ENCODE data around the gene OR6F1. TPM values are rescaled to one million over a fixed set of nuclear protein-coding genes. Genes with fewer than 3 reads are reported as not detected.
"Not testable (repeated sequence)": the region's sequence is repeated elsewhere in the genome, so short reads cannot be mapped to it uniquely, and the experiment has no call there.

The OR6F1 gene
- total RNA-seq = not detected
- long read RNA-seq = 0 reads

DNA sequence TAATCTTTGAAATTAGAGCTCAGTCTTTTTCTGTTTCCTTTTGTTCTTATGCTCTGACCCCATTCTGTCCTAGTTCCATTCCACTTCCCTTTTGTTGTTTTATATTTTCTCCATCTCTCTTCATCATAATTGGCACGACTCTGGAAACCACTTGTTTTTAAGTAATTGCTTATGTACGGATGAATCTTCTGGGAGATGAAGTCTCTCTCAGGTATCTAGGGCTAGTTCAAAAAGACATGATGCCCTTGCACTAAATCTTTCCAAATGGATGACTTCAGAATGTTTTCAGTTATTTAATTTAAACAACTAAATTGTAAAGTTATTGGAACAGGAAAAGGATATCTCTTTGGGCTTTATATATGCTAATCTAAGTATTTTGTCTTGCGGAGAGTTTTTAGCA is at the start of gene OR6F1:
Gene OR6F1, minus strand, starts transcription at position 101 of the 400 bp plus-strand sequence. CDS start 3,891 bp downstream, outside the sequence.
- ATAC-seq (no peak), DNase-seq (no peak)
- intact Hi-C loops (cut with micrococcal nuclease) = no loop called here

GRCh38 chr1:247760456-247760855 is 44.0 kb upstream of the OR6F1 start, which contains the start of gene OR1C1:
Gene OR1C1 (minus strand): TSS chr1:247760556. CDS start chr1:247758406, 2,150 bp downstream.
- intact Hi-C loops (cut with micrococcal nuclease) = no loop called here
- DNase-seq = no peak

DNA sequence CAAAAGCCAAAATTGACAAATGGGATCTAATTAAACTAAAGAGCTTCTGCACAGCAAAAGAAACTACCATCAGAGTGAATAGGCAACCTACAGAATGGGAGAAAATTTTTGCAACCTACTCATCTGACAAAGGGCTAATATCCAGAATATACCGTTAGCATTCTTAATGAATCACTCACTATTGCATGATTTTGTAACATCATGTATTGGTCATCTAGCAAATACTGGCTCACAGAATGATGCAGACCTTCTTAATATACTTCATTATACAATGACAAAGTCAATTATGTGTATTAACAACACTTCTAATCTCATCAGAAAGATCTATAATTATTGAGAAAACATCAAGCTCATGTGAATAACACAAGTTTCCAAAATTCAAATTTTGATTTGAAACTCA is 37.9 kb upstream of the OR6F1 start:
- DNase-seq; intact Hi-C loops (cut with micrococcal nuclease); ATAC-seq: not testable (repeated sequence)

More at GRCh38 chr1:247760456-247760855, 44.0 kb upstream of the OR6F1 start, which contains the start of gene OR1C1:
- ATAC-seq = no peak

GRCh38 chr1:247749870-247750269 is 33.4 kb upstream of the OR6F1 start:
- DNase-seq = no peak
- no peak for ATAC-seq
- intact Hi-C loops (cut with micrococcal nuclease) = no loop called here

GRCh38 chr1:247748041-247748440 is 31.6 kb upstream of the OR6F1 start, which contains the start of gene OR14A2:
Gene OR14A2 (minus strand): TSS chr1:247748141.
- DNase-seq (no peak), ATAC-seq (no peak)
- intact Hi-C loops (cut with micrococcal nuclease) = no loop called here

- intact Hi-C loops (cut with micrococcal nuclease) = no loop called here
- ATAC-seq = no peak
- DNase-seq = no peak
Observed at GRCh38 chr1:247747616-247748015, 31.2 kb upstream of the OR6F1 start.

GRCh38 chr1:247746391-247746935 is 30.0 kb upstream of the OR6F1 start:
- DNase-seq (no peak), ATAC-seq (no peak)
- intact Hi-C loops (cut with micrococcal nuclease) = no loop called here

GRCh38 chr1:247742215-247742760 is 25.8 kb upstream of the OR6F1 start:
- DNase-seq; intact Hi-C loops (cut with micrococcal nuclease); ATAC-seq: not testable (repeated sequence)

DNA sequence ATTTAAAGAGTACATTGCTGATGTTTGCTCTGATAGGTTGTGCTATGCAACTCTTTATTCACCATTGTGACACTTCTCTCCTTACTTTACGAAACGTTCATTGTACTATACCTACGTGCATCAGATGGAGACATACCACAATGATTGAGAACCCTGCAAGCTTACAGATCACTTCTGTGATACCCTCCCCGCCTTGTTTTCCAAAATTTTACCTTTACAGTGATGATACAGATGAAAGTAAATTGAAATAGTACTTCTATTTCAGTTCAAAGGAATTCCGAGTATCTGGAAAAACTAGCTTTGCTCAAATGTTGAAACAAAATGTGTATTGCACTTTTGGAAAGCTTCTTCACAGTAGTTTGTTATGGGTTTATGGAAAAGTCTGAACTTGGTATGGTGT is 25.3 kb upstream of the OR6F1 start:
- intact Hi-C loops (cut with micrococcal nuclease) = no loop called here

GRCh38 chr1:247740721-247741120 is 24.3 kb upstream of the OR6F1 start:
- intact Hi-C loops (cut with micrococcal nuclease) = no loop called here

More for the DNA sequence above, 25.3 kb upstream of the OR6F1 start:
- ATAC-seq (no peak), DNase-seq (no peak)

GRCh38 chr1:247738315-247738714 is 21.9 kb upstream of the OR6F1 start, which contains the start of gene OR14K1:
Gene OR14K1 (plus strand): TSS chr1:247738615. CDS start chr1:247738615, 0 bp downstream.
- DNase-seq (no peak), ATAC-seq (no peak)
- intact Hi-C loops (cut with micrococcal nuclease) = no loop called here

More at GRCh38 chr1:247740721-247741120, 24.3 kb upstream of the OR6F1 start:
- DNase-seq (no peak), ATAC-seq (no peak)

DNA sequence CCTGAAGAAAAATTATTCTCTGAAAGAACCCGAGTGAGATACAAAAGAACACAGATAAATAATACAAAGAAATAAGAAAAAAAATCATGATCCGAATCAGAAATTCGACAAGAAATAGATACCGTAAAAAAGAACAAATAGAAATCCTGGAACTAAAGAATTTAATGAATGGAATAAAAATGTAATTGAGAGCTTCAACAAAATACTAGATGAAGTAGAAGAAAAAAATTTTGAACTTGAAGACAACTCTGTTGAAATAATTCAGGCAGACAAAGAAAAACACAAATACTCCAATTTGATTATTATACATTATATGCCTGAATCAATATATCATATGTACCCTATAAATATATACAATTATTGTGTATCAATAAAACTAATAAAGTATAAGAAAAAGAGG is 4.8 kb upstream of the OR6F1 start:
- ATAC-seq = no peak
- intact Hi-C loops (cut with micrococcal nuclease) = no loop called here
- no peak for DNase-seq

- DNase-seq (no peak), ATAC-seq (no peak)
- intact Hi-C loops (cut with micrococcal nuclease) = no loop called here
Observed at GRCh38 chr1:247713753-247714152, 2.7 kb downstream of the OR6F1 start.

DNA sequence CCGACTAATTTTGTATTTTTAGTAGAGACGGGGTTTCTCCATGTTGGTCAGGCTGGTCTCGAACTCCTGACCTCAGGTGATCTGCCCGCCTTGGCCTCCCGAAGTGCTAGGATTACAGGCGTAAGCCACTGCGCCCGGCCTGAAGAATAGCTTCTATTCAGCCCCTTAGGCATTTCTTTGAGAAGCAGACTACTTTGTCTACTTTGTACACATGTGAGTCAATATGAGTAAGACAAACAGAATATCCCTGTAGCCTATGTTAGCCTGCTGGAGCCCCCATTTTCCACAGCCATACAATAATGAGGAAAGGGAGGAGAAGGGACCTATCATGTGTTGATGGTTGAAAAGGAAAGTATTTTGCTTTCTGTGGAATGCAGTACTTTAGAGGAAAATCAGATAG is 5.8 kb downstream of the OR6F1 start:
- ATAC-seq; DNase-seq; intact Hi-C loops (cut with micrococcal nuclease): not testable (repeated sequence)

GRCh38 chr1:247701338-247701737 is 15.1 kb downstream of the OR6F1 start:
- intact Hi-C loops (cut with micrococcal nuclease) = no loop called here
- no peak for DNase-seq
- ATAC-seq = no peak

DNA sequence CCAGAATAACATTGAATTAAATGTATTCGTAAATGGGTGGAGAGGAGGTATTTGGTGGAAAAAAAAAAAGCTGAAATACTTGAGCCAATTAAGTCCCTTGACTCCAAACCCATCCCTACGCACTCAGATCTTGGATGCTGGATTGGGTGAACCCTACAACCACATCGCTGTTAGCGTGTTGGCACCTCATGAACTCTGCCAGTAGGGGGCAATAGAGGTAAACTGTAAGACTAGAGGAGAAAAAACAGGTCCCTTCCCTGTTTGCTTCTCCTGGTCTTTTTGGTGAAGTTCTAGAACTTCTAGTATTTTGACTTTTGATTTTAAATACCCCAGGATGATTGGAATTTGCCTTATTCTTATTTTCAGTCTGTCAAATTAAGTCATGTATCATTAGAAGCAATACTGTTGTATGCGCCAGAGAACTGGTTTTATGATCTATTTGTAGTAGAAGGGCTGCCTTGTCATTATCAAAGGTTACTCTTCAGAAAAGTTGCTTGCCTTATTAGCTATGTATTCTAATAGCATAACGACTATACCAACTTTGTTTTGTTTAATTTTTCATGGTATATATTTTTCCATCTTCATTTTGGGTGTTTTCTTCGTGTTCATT is 35.1 kb downstream of the OR6F1 start:
- intact Hi-C loops (cut with micrococcal nuclease) = no loop called here
- DNase-seq = no peak
- ATAC-seq = no peak

GRCh38 chr1:247680171-247680570 is 36.3 kb downstream of the OR6F1 start:
- no peak for ATAC-seq
- intact Hi-C loops (cut with micrococcal nuclease) = no loop called here
- no peak for DNase-seq

DNA sequence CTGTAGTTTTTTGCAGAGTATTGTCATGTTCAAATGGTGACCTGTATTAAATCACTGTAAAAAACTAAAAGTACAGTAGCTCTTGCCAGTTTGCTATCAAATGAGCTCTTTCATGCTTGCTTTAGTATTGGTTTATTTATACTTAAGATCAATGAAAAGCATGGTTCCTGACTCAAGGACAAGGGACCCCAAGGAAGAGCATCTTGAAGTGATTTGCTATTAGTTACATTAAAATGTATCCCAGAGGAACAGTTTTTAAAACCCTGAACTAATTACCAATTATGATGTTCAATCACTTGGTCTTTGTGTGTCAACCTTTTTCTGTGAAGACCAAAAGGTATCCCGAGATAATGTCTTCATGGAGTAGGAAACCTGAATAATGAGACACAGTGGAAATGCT is 36.8 kb downstream of the OR6F1 start, which contains the start of gene OR13G1:
Gene OR13G1, minus strand, starts transcription at position 101 of the 400 bp plus-strand sequence. CDS start 6,698 bp downstream, outside the sequence.
- ATAC-seq (no peak), DNase-seq (no peak)
- intact Hi-C loops (cut with micrococcal nuclease) = no loop called here

GRCh38 chr1:247669225-247669624 is 47.2 kb downstream of the OR6F1 start:
- DNase-seq (no peak), ATAC-seq (no peak)
- intact Hi-C loops (cut with micrococcal nuclease) = no loop called here

Measured in left ventricle myocardium superior (tissue), 1 donor.